A673 (cell line): ENCODE measurements around the gene KRT17. TPM values are rescaled to one million over a fixed set of nuclear protein-coding genes. Genes with fewer than 3 reads are reported as not detected.

Source experiments
- BruUV-seq: library from RNA; stranded (reverse); fragments of 400-500 nt; replicated peaks from 2 replicates; lab custom pipeline; 2021; lab: Mats Ljungman, UMichigan
- CTCF ChIA-PET: fragments of 300-600 bp; sonication (Branson Sonifier 250); formaldehyde crosslinking; loops from one replicate; lab custom pipeline; 2022; ENCODE audit warnings: antibody characterized with exemption; lab: Charles Lee
- POLR2A ChIA-PET: fragments of 300-600 bp; sonication (Branson Sonifier 250); formaldehyde crosslinking; loops from one replicate; lab custom pipeline; 2022; ENCODE audit warnings: antibody characterized with exemption; ENCODE audit not compliant: low non-redundant PET; lab: Charles Lee
- DNase-seq: peaks from one replicate; pipeline ENCODE4 v3.0.0-alpha.2; 2015; ENCODE audit warnings: low spot score
- H3K27ac ChIP-seq: fragments of 200-600 bp; sonication (generic); 2 replicates; pipeline ENCODE4 v1.5.1; 2016; ENCODE audit warnings: mixed run types, low read depth, mild to moderate bottlenecking, mixed read lengths, antibody characterized with exemption, low read length; ENCODE audit not compliant: poor library complexity, severe bottlenecking
- H3K27me3 ChIP-seq: fragments of 200-600 bp; sonication (generic); replicated peaks from 2 replicates; pipeline ENCODE4 v1.6.1; 2017; ENCODE audit warnings: mixed run types, low read depth, mild to moderate bottlenecking, mixed read lengths, antibody characterized with exemption, low read length; ENCODE audit not compliant: insufficient read depth, poor library complexity
- H3K36me3 ChIP-seq: fragments of 200-600 bp; sonication (generic); 2 replicates; pipeline ENCODE4 v1.6.1; 2016; ENCODE audit warnings: mixed run types, mild to moderate bottlenecking, mixed read lengths, antibody characterized with exemption, low read length; ENCODE audit not compliant: insufficient read depth, poor library complexity, severe bottlenecking
- H3K4me1 ChIP-seq: fragments of 200-600 bp; sonication (generic); 2 replicates; pipeline ENCODE4 v1.6.1; 2017; ENCODE audit warnings: mixed run types, mild to moderate bottlenecking, mixed read lengths, antibody characterized with exemption, low read length; ENCODE audit not compliant: insufficient read depth, poor library complexity, severe bottlenecking
- H3K4me3 ChIP-seq: fragments of 200-600 bp; sonication (generic); 2 replicates; pipeline ENCODE4 v1.5.1; 2016; ENCODE audit warnings: low read depth, mixed run types, mild to moderate bottlenecking, mixed read lengths, low read length; ENCODE audit not compliant: poor library complexity, severe bottlenecking
- H3K9me3 ChIP-seq: fragments of 200-600 bp; sonication (generic); 2 replicates; pipeline ENCODE4 v1.6.1; 2016; ENCODE audit warnings: mixed run types, low read depth, mild to moderate bottlenecking, mixed read lengths, antibody characterized with exemption, low read length; ENCODE audit not compliant: poor library complexity, severe bottlenecking
- EZH2 ChIP-seq: fragments of 200-600 bp; sonication (generic); IDR thresholded peaks from 2 replicates; pipeline ENCODE4 v1.6.1; 2017; ENCODE audit warnings: borderline replicate concordance, low read depth, mild to moderate bottlenecking, mixed read lengths, antibody characterized with exemption, low read length; ENCODE audit not compliant: poor library complexity, severe bottlenecking
- intact Hi-C: fragments of 100-400 bp; cut with micrococcal nuclease; formaldehyde crosslinking; loops from one replicate; pipeline ENCODE4 v1.10.0; 2022; ENCODE audit not compliant: unreplicated experiment
- total RNA-seq: library from RNA; stranded (reverse); gene quantifications from 2 replicates; pipeline ENCODE4 v1.2.3, GENCODE V29; 2021
- TF ChIP-seq, protein P1 (sequence below): fragments of 300-800, 200-600 bp; sonication (generic); conservative IDR thresholded peaks from 2 replicates; pipeline ENCODE4 v1.5.1; 2017; ENCODE audit warnings: low read depth, mild to moderate bottlenecking, antibody characterized with exemption, low read length, moderate library complexity, mixed read lengths

The KRT17 gene
- total RNA-seq, 1 experiment from 2014 or later, result 54.1 TPM

DNA sequence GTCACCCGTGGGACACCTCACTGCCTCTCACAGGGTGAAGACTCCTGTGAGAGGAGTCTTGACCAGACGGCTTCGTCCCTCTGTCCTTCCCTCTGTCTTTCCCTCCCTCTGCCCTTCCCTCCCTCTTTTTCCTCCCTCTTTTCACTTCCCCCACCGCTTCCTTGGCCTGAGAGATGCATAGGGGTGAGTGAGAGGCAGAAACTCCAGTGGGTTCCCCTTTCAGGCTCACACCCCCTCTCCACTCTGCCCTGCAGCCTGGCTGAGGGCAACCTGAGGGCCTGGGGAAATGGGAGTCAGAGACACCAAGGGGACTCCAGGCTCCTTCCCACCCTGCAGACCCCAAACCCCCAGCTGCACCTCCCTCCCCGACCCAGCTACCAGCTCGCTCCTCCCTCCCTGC lies 14.6 kb upstream of the KRT17 start:
- peaks cover 15% of the 10 kb centered on the region for H3K4me1 ChIP-seq
- no peaks in the 10 kb centered on the region for H3K27me3 ChIP-seq
- H3K36me3 ChIP-seq, result no peaks in the 10 kb centered on the region
- no peak overlapping the region for H3K4me3 ChIP-seq
- TF ChIP-seq, protein P1, sequence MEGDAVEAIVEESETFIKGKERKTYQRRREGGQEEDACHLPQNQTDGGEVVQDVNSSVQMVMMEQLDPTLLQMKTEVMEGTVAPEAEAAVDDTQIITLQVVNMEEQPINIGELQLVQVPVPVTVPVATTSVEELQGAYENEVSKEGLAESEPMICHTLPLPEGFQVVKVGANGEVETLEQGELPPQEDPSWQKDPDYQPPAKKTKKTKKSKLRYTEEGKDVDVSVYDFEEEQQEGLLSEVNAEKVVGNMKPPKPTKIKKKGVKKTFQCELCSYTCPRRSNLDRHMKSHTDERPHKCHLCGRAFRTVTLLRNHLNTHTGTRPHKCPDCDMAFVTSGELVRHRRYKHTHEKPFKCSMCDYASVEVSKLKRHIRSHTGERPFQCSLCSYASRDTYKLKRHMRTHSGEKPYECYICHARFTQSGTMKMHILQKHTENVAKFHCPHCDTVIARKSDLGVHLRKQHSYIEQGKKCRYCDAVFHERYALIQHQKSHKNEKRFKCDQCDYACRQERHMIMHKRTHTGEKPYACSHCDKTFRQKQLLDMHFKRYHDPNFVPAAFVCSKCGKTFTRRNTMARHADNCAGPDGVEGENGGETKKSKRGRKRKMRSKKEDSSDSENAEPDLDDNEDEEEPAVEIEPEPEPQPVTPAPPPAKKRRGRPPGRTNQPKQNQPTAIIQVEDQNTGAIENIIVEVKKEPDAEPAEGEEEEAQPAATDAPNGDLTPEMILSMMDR, result no peak
- no peak for TF ChIP-seq EZH2
- intact Hi-C loops, result no loop called here
- H3K9me3 ChIP-seq, result no peaks in the 10 kb centered on the region
- no TSS peak for BruUV-seq
- ChIA-PET CTCF (no interaction called here), POLR2A (interaction anchor here (0.6 kb wide), 1 partner anchor 20 kb away, joined by 4 read pairs; no protein-coding TSS in a partner anchor)
- no peak overlapping the region for H3K27ac ChIP-seq
- DNase-seq, result no peak

DNA sequence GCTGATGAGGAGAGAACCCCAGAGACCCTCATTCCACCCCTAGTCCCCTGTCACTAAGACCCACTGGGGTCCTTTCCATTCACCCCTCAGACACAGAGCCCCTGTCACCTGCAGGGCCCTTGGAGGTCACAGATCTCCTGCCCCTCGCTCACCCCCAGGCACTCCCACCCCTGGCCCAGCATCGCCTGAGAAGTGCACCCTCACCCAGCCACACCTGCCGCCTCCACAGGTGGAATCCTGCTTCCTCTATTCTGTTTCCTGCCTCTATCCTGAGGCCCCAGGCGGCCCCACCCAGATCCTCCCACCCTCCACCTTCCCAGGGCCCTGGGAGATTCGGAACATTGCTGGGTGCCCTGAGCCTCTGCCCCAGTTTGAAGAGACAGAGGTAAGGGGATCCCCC lies 13.8 kb upstream of the KRT17 start:
- DNase-seq, result no peak
- BruUV-seq, result no TSS peak
- H3K9me3 ChIP-seq, result no peaks in the 10 kb centered on the region
- ChIA-PET CTCF (no interaction called here), POLR2A (no interaction called here)
- H3K27ac ChIP-seq, result no peak overlapping the region
- intact Hi-C loops, result no loop called here
- H3K4me3 ChIP-seq, result no peak overlapping the region
- no peaks in the 10 kb centered on the region for H3K36me3 ChIP-seq
- TF ChIP-seq, protein P1, result no peak
- TF ChIP-seq EZH2, result no peak
- H3K27me3 ChIP-seq, result no peaks in the 10 kb centered on the region
- peaks cover 15% of the 10 kb centered on the region for H3K4me1 ChIP-seq

- Histone ChIP-seq H3K9me3 (no peaks in the 10 kb centered on the region), H3K36me3 (no peaks in the 10 kb centered on the region), H3K4me3 (no peak overlapping the region), H3K27ac (no peak overlapping the region), H3K4me1 (peaks cover 15% of the 10 kb centered on the region), H3K27me3 (no peaks in the 10 kb centered on the region)
- TF ChIP-seq, protein P1, result no peak
- no peak for TF ChIP-seq EZH2
- no TSS peak for BruUV-seq
- no peak for DNase-seq
- POLR2A ChIA-PET, result no interaction called here
- intact Hi-C loops, result no loop called here
- CTCF ChIA-PET, result interaction anchor here (0.6 kb wide), 1 partner anchor 1325 kb away, joined by 8 read pairs; no protein-coding TSS in a partner anchor
Measured at GRCh38 chr17:41636652-41637051, 12.3 kb upstream of the KRT17 start.
